Measurements from ENCODE around the gene LRP1-AS. TPM values are rescaled to one million over a fixed set of nuclear protein-coding genes. Genes with fewer than 3 reads are reported as not detected.

LRP1-AS gene
- total and polyA plus RNA-seq, 10 of the 15 experiments (the other 5 are each of a cell fraction or from before 2014, with no cell fraction given): not detected

DNA sequence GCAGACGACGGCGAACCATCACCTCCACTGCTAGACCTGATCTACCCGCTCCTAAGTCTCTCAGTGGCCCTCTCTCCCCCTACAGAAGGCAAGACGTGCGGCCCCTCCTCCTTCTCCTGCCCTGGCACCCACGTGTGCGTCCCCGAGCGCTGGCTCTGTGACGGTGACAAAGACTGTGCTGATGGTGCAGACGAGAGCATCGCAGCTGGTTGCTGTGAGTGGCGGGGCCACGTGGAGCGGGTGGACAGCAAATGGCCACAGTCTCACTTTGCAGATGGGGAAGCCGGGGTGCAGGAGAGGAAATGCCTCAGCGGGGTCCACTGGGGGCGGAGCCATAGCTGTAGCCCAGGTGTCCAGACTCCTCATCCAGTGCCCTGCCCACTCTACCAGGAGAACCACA, 47.8 kb upstream of the LRP1-AS start:
- Histone ChIP-seq H3K27ac (ENCODE audit: control insufficient read depth, insufficient read depth) (no peak overlapping the region), H3K27me3 (replicated peaks in 1 of 2; ENCODE audit: control insufficient read depth in 2 of 2, insufficient read depth in 2 of 2, low read length in 1 of 2) (no peaks in the 10 kb centered on the region), H3K9me3 (replicated peaks; ENCODE audit: control insufficient read depth, insufficient read depth, low read length) (no peaks in the 10 kb centered on the region), H2AFZ (ENCODE audit: control insufficient read depth, low read depth, low read length) (no peak overlapping the region), H3K4me2 (ENCODE audit: control insufficient read depth, insufficient read depth) (no peak overlapping the region), H3K4me3 (no peak overlapping the region), H4K20me1 (ENCODE audit: control insufficient read depth, insufficient read depth) (no peaks in the 10 kb centered on the region), H3K36me3 (ENCODE audit: control insufficient read depth in 2 of 2, insufficient read depth in 2 of 2, low read length in 1 of 2) (no peaks in the 10 kb centered on the region; a peak in 1 of 4 replicates), H3K4me1 (ENCODE audit: control insufficient read depth, insufficient read depth, low read length) (no peaks in the 10 kb centered on the region), H3K79me2 (ENCODE audit: control insufficient read depth, insufficient read depth, low read length) (no peaks in the 10 kb centered on the region), H3K9ac (ENCODE audit: control insufficient read depth, insufficient read depth, low read length) (no peak overlapping the region)
- ChIA-PET POLR2A (no interaction called here), SMC1A (ENCODE audit: uncharacterized antibody, unreplicated experiment) (no interaction called here), CTCF (interaction anchor here (1.5 kb wide), 1 partner anchor 9 kb away, joined by 4 read pairs; no protein-coding TSS in a partner anchor), RAD21 (ENCODE audit: unreplicated experiment) (no interaction called here)
- intact Hi-C loops (cut with micrococcal nuclease; ENCODE audit: unreplicated experiment) (no loop called here), in situ Hi-C loops (cut with MboI) (no loop called here)
- BruUV-seq (replicated peaks): no TSS peak
- 58% methylated on average over 19 of the region's 19 CpGs for WGBS (ENCODE audit: insufficient coverage, insufficient replicate concordance, low lambda C conversion rate, missing lambda C conversion rate)
- no peak for ATAC-seq
- no peak for DNase-seq (ENCODE audit: low read depth, low spot score)
- no peak for FAIRE-seq
- TF ChIP-seq PAX8 (IDR thresholded peaks at IDR 0.05): no peak
- TF ChIP-seq ZNF622 (IDR thresholded peaks at IDR 0.05): no peak
- TF ChIP-seq, protein P1, sequence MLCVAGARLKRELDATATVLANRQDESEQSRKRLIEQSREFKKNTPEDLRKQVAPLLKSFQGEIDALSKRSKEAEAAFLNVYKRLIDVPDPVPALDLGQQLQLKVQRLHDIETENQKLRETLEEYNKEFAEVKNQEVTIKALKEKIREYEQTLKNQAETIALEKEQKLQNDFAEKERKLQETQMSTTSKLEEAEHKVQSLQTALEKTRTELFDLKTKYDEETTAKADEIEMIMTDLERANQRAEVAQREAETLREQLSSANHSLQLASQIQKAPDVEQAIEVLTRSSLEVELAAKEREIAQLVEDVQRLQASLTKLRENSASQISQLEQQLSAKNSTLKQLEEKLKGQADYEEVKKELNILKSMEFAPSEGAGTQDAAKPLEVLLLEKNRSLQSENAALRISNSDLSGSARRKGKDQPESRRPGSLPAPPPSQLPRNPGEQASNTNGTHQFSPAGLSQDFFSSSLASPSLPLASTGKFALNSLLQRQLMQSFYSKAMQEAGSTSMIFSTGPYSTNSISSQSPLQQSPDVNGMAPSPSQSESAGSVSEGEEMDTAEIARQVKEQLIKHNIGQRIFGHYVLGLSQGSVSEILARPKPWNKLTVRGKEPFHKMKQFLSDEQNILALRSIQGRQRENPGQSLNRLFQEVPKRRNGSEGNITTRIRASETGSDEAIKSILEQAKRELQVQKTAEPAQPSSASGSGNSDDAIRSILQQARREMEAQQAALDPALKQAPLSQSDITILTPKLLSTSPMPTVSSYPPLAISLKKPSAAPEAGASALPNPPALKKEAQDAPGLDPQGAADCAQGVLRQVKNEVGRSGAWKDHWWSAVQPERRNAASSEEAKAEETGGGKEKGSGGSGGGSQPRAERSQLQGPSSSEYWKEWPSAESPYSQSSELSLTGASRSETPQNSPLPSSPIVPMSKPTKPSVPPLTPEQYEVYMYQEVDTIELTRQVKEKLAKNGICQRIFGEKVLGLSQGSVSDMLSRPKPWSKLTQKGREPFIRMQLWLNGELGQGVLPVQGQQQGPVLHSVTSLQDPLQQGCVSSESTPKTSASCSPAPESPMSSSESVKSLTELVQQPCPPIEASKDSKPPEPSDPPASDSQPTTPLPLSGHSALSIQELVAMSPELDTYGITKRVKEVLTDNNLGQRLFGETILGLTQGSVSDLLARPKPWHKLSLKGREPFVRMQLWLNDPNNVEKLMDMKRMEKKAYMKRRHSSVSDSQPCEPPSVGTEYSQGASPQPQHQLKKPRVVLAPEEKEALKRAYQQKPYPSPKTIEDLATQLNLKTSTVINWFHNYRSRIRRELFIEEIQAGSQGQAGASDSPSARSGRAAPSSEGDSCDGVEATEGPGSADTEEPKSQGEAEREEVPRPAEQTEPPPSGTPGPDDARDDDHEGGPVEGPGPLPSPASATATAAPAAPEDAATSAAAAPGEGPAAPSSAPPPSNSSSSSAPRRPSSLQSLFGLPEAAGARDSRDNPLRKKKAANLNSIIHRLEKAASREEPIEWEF (IDR thresholded peaks at IDR 0.05; ENCODE audit: insufficient replicate concordance, low read depth, low read length): no peak
- TF ChIP-seq SREBF2 (IDR thresholded peaks at IDR 0.05; ENCODE audit: low read length): no peak
- TF ChIP-seq ESRRA (IDR thresholded peaks at IDR 0.05; ENCODE audit: low read length): no peak
- no peak for TF ChIP-seq ZNF274 (IDR thresholded peaks at IDR 0.05; ENCODE audit: insufficient read depth, insufficient read length)
- TF ChIP-seq MTA2 (IDR thresholded peaks at IDR 0.05; ENCODE audit: low read depth): no peak
- TF ChIP-seq, protein P2, sequence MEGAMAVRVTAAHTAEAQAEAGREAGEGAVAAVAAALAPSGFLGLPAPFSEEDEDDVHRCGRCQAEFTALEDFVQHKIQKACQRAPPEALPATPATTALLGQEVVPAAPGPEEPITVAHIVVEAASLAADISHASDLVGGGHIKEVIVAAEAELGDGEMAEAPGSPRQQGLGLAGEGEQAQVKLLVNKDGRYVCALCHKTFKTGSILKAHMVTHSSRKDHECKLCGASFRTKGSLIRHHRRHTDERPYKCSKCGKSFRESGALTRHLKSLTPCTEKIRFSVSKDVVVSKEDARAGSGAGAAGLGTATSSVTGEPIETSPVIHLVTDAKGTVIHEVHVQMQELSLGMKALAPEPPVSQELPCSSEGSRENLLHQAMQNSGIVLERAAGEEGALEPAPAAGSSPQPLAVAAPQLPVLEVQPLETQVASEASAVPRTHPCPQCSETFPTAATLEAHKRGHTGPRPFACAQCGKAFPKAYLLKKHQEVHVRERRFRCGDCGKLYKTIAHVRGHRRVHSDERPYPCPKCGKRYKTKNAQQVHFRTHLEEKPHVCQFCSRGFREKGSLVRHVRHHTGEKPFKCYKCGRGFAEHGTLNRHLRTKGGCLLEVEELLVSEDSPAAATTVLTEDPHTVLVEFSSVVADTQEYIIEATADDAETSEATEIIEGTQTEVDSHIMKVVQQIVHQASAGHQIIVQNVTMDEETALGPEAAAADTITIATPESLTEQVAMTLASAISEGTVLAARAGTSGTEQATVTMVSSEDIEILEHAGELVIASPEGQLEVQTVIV (IDR thresholded peaks at IDR 0.05; ENCODE audit: borderline replicate concordance, partially characterized antibody): no peak
- TF ChIP-seq DPF2 (IDR thresholded peaks at IDR 0.05): no peak
- no peak for TF ChIP-seq YBX1 (IDR thresholded peaks at IDR 0.05)

All from GM12878 (cell line).